ENCODE results near the gene MIP.

DNA sequence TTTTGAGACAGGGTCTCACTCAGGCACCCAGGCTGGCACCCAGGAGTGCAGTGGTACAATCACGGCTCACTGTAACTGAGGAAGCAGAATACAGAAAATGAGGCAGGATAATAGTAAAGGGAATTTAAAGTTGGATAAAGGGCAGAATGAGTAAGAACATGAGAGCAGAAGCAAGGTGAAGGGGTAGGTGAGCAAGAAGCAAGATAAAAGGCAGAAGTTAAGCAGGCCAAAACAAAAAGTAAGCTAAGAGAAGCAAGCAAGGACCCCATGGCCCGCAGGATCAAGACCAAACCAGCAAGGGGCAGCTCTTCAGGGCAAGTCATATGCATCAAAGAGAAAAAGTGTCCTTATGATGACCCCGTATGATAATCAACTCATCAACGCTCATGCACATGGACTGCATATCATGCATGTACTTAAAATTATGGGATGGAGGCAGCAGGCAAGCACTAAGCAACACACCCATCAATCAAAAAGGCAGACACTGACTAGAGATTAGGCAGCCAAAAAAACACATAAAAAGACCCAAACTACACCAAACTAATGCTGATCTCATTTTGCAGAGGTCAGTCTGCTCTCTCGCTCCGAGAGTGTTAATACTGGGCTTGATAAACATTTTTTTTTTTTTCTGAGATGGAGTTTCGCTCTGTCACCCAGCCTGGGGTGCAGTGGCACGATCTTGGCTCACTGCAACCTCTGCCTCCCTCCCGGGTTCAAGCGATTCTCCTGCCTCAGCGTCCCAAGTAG is 16.9 kb downstream of the MIP start:
- TF ChIP-seq EZH2 (IDR thresholded peaks at IDR 0.05; ENCODE audit: low read depth, unreplicated experiment) (no peak), CTCF (conservative IDR thresholded peaks at IDR 0.05; ENCODE audit: low read depth in 2 of 2) (no peak), POLR2AphosphoS5 (IDR thresholded peaks at IDR 0.05; ENCODE audit: low read depth) (no peak)

Measured in GM23338 (cell line).